Psoas muscle (tissue), 8 donors: ENCODE measurements around the gene C1QL4. TPM values are rescaled to one million over a fixed set of nuclear protein-coding genes. Genes with fewer than 3 reads are reported as not detected.

Experiments used
- ATAC-seq, 4 donors: fragments of 200-7000 bp; cut with Tn5 transposase; one replicate each; pipeline ENCODE4 v1.9.1; 2020; ENCODE audit warnings: moderate library complexity in 3 of 4, mild to moderate bottlenecking in 2 of 4
- DNase-seq, 2 donors: peaks; one replicate each; pipeline ENCODE4 v3.0.0-alpha.2; 2020
- H3K27ac ChIP-seq: fragments of 200-600 bp; one replicate; pipeline ENCODE4 v1.8.0; 2022
- H3K27me3 ChIP-seq, 3 donors: fragments of 200-600 bp in 1 of 3; one replicate each; pipeline versions ENCODE4 v1.6.1 to v1.8.0; 2013 to 2022; ENCODE audit warnings: low read length in 2 of 3, mild to moderate bottlenecking in 2 of 3, moderate library complexity in 1 of 3; ENCODE audit not compliant: insufficient read depth in 3 of 3
- H3K36me3 ChIP-seq, 2 donors: fragments of 200-600 bp in 1 of 2; one replicate each; pipeline versions ENCODE4 v1.6.1 to v1.8.0; 2013 to 2022; ENCODE audit warnings: low read depth in 1 of 2, mild to moderate bottlenecking in 1 of 2, moderate library complexity in 1 of 2; ENCODE audit not compliant: insufficient read depth in 1 of 2
- H3K4me1 ChIP-seq: fragments of 200-600 bp; one replicate; pipeline ENCODE4 v1.8.0; 2022
- H3K4me3 ChIP-seq: fragments of 200-600 bp; one replicate; pipeline ENCODE4 v1.8.0; 2022; ENCODE audit warnings: mild to moderate bottlenecking
- H3K9me3 ChIP-seq: fragments of 200-600 bp; one replicate; pipeline ENCODE4 v1.8.0; 2022
- WGBS, 3 donors: extraction: QIAGEN DNeasy Blood & Tissue Kit; methylation state at CpG; one replicate each; pipeline versions ENCODE4 v1.1.6 to v1.1.7; 2013; 5-methylcytosine and 5-hydroxymethylcytosine counted together
- intact Hi-C, 2 donors: fragments of 100-400 bp; cut with DNase I; formaldehyde crosslinking; loops; one replicate each; pipeline versions ENCODE4 v1.11.0 to v1.14.2; 2022
- polyA plus RNA-seq, 3 donors: library from polyadenylated mRNA; stranded (reverse); fragments of 200-250 nt; gene quantifications; one replicate each; pipeline ENCODE4 v1.2.3, GENCODE V29; 2013
- total RNA-seq, 4 donors: library from RNA; stranded (reverse); fragmentation: NEBNext Ultra II Directional in 2 of 4; extraction: Animal tissue kit (Norgen Biotek cat#: 25700) in 2 of 4; gene quantifications; one replicate each; pipeline versions ENCODE4 v1.2.1 to v1.2.4, GENCODE V29; 2021 to 2023
- TF ChIP-seq, protein P1 (sequence below): fragments of 200-600 bp; IDR thresholded peaks from one replicate; pipeline ENCODE4 v1.8.0; 2022; ENCODE audit warnings: antibody characterized with exemption
- donor health status: healthy with polysubstance abuse.
- donor health status: DM: no; HTN: no; CAD: no; lungs with moderate emphysema.
- donor health status: Bipolar disorder and iron deficiency.
- donor health status: healthy.
- donor health status: DM: yes; HTN: yes; CAD: no.
- donor health status: DM: no; HTN: no; CAD: no.
- donor health status: DM: no; HTN: no; CAD: no.
- donor health status: DM: yes; HTN: yes; CAD: no.

Gene C1QL4
- total and polyA plus RNA-seq, 7 donors = not detected

GRCh38 chr12:49339464-49339861, 2.5 kb upstream of the C1QL4 start:
- no peak overlapping the region for H3K27ac ChIP-seq
- peaks cover 13% of the 10 kb centered on the region for H3K4me1 ChIP-seq
- no peak overlapping the region for H3K4me3 ChIP-seq
- TF ChIP-seq, protein P1, sequence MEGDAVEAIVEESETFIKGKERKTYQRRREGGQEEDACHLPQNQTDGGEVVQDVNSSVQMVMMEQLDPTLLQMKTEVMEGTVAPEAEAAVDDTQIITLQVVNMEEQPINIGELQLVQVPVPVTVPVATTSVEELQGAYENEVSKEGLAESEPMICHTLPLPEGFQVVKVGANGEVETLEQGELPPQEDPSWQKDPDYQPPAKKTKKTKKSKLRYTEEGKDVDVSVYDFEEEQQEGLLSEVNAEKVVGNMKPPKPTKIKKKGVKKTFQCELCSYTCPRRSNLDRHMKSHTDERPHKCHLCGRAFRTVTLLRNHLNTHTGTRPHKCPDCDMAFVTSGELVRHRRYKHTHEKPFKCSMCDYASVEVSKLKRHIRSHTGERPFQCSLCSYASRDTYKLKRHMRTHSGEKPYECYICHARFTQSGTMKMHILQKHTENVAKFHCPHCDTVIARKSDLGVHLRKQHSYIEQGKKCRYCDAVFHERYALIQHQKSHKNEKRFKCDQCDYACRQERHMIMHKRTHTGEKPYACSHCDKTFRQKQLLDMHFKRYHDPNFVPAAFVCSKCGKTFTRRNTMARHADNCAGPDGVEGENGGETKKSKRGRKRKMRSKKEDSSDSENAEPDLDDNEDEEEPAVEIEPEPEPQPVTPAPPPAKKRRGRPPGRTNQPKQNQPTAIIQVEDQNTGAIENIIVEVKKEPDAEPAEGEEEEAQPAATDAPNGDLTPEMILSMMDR = no peak
- H3K9me3 ChIP-seq = no peaks in the 10 kb centered on the region
- intact Hi-C loops = loop anchor here in 1 of 2 donors (5.0 kb wide), 1 partner anchor 47 kb away; no protein-coding TSS in a partner anchor
- peaks cover 0 to 71% (median 31%) of the 10 kb centered on the region in 3 donors for H3K27me3 ChIP-seq
- no peaks in the 10 kb centered on the region for H3K36me3 ChIP-seq
- ATAC-seq (no peak), DNase-seq (no peak)
- WGBS, 3 donors = 60 to 67% (median 60%) methylated on average over 5 of the region's 5 CpGs

DNA sequence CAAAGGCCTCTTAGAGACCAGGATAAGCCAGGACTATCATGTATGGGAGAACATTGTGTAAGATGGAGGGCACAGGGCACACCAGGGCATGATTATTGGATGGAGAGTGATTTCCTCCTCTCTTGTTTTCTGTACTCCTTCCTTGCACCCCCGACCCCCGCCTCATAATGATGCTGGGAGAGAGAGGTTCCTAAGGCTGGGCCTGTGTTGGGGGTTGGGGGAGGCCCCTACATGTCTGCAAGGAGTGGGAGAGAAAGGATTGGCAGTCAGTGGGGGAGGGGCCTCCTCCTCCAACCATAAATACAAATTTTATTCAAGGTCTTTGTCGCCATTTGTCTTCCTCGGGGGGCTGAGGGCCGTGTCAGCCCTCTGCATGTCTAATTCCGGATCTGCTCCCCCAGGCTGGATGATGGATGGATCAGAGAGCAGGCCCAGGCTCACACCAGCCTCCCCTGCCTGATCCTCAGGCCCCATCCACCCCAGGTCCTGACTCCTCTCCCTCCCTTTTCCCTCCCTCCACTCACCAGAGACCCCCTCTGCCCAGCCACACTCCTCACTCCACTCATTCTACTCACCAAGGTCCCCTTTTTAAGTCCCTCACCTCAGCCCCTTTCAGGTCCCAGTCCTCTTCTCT, 2.0 kb upstream of the C1QL4 start:
- Histone ChIP-seq H3K4me1 (peaks cover 13% of the 10 kb centered on the region), H3K4me3 (no peak overlapping the region), H3K36me3 (no peaks in the 10 kb centered on the region), H3K27ac (no peak overlapping the region), H3K27me3 (peaks cover 0 to 71% (median 31%) of the 10 kb centered on the region in 3 donors), H3K9me3 (no peaks in the 10 kb centered on the region)
- intact Hi-C loops = loop anchor here in 1 of 2 donors (5.0 kb wide), 1 partner anchor 47 kb away; no protein-coding TSS in a partner anchor
- TF ChIP-seq, protein P1 = no peak
- 75 to 81% (median 76%) methylated on average over 4 to 6 of the region's 6 CpGs for WGBS, 3 donors
- ATAC-seq (no peak), DNase-seq (no peak)

DNA sequence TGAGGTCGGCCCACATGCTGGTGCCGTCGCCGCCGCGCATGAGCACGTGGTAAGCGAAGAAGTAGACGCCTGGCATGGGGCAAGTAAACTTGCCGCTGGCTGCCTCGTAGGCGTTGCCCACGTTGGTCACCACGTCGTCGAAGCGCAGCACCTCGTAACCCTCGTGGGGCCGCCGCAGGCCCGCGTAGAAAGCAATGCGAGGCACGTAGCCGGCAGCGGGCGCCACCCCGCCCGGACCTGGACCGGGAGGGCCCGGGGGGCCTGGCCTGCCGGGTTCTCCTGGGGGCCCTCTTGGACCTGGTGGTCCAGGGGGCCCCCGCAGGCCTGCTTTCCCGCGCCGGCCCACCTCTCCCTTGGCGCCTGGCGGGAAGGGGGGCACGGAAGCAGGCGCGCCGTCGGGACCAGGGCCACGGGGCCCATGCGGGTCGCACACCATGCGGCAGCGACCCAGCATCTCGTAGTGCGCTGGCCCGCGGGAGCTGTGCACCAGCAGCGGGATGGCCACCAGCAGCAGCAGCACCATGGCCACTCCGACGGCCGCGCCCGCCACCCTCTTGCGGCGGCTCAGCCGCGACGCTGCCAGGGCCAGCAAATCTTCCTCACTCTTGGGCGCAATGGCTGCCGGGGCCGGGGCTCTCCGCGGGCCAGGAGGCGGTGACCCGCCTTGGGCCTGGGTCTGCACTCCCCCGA, 888 bp downstream of the C1QL4 start:
- TF ChIP-seq, protein P1 = no peak
- no peaks in the 10 kb centered on the region for H3K9me3 ChIP-seq
- WGBS, 3 donors = 15 to 19% (median 17%) methylated on average over 51 to 72 of the region's 72 CpGs
- no peaks in the 10 kb centered on the region for H3K36me3 ChIP-seq
- peaks cover 0 to 55% (median 22%) of the 10 kb centered on the region in 3 donors for H3K27me3 ChIP-seq
- ATAC-seq = no peak
- intact Hi-C loops = loop anchor here in 1 of 2 donors (5.0 kb wide), 1 partner anchor 44 kb away; no protein-coding TSS in a partner anchor
- H3K4me3 ChIP-seq = peak overlapping the region; percentile 58
- no peaks in the 10 kb centered on the region for H3K4me1 ChIP-seq
- no peak overlapping the region for H3K27ac ChIP-seq
- no peak for DNase-seq

DNA sequence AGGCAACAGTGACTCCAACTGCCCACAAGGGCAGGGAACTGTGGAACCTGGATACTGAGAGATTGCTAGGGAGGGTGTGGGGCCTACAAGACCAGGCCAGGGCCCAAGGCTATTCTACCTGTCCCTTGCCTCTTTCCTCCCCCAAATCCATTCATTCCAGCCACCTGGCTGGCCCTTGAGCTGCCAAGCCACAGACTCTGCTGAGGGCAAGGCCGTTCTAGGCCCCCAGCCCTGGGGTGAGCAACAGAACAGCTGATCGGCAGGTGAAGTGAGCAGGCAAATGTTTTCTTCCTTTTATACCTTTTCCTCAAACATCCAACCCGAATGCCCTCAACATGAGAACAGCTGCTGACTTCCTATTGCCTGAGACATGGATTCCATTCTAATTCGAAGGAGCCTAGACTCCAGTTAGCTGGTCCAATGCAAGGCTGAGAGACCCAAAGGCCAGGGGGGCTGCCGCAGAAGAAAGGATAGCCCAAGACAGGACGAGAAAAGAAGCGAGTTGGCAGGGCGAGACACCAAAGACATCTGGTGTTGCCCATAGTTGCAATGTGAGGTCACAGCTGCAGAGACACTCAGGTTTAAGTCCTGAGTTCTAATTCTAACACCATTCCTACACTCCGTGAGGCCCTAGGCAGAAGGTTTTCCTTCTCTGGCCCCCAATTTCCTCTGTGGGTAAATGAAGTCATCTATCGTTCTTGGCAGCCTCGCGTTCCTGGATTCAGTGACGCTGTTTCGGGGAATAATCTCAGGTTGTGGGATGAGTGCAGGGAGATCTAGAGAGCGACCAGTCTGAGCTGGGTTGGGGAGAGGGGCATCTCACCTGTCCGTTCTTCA, 1.7 kb downstream of the C1QL4 start:
- no peaks in the 10 kb centered on the region for H3K36me3 ChIP-seq
- ATAC-seq (no peak), DNase-seq (no peak)
- H3K4me1 ChIP-seq = no peaks in the 10 kb centered on the region
- no peak overlapping the region for H3K27ac ChIP-seq
- no peaks in the 10 kb centered on the region for H3K9me3 ChIP-seq
- TF ChIP-seq, protein P1 = no peak
- peaks cover 0 to 54% (median 22%) of the 10 kb centered on the region in 3 donors for H3K27me3 ChIP-seq
- WGBS, 3 donors = 65 to 73% (median 70%) methylated on average over 16 of the region's 16 CpGs
- no peak overlapping the region for H3K4me3 ChIP-seq
- intact Hi-C loops = loop anchor here in 1 of 2 donors (5.0 kb wide), 1 partner anchor 43 kb away; no protein-coding TSS in a partner anchor
